IMR-90 (cell line): ENCODE results near the gene YJU2. TPM values are rescaled to one million over a fixed set of nuclear protein-coding genes. Genes with fewer than 3 reads are reported as not detected.
A peak's percentile ranks its signal among the peaks of the same experiment; 100 is the strongest.

Experiments
- ATAC-seq: fragments of 200-7000 bp; cut with Tn5 transposase; 2 replicates; pipeline ENCODE4 v1.9.1; 2020; ENCODE audit warnings: low read depth, mild to moderate bottlenecking, moderate library complexity
- BruUV-seq: library from RNA; stranded (reverse); fragments of 400-500 nt; replicated peaks from 2 replicates; lab custom pipeline; 2021; lab: Mats Ljungman, UMichigan
- CTCF ChIA-PET: fragments of 300-600 bp; formaldehyde crosslinking; extraction: SDS; loops from one replicate; lab custom pipeline; 2021; ENCODE audit warnings: antibody characterized with exemption; lab: Yijun Ruan, JAX
- POLR2A ChIA-PET: fragments of 300-600 bp; sonication (Branson Sonifier 250); formaldehyde crosslinking; loops from one replicate; lab custom pipeline; 2022; ENCODE audit warnings: antibody characterized with exemption; ENCODE audit not compliant: unreplicated experiment; lab: Charles Lee
- DNase-seq: peaks from one replicate; pipeline ENCODE4 v3.0.0; 2013
- H2AFZ ChIP-seq: replicated peaks from 2 replicates; pipeline ENCODE3; 2013; ENCODE audit warnings: low read length, mild to moderate bottlenecking; ENCODE audit not compliant: poor library complexity
- H2AK5ac ChIP-seq: 2 replicates; pipeline ENCODE4 v1.6.1; 2013; ENCODE audit warnings: low read depth, low read length, inconsistent platforms
- H2AK9ac ChIP-seq: replicated peaks from 2 replicates; pipeline ENCODE3; 2013; ENCODE audit warnings: mild to moderate bottlenecking, low read depth, low read length, moderate library complexity; ENCODE audit not compliant: poor library complexity
- H2BK120ac ChIP-seq: 2 replicates; pipeline ENCODE4 v1.6.1; 2013; ENCODE audit warnings: low read depth, low read length, inconsistent platforms
- H2BK15ac ChIP-seq: 3 replicates; pipeline ENCODE4 v1.6.1; 2013; ENCODE audit warnings: low read depth, low read length, inconsistent platforms
- H2BK20ac ChIP-seq: 2 replicates; pipeline ENCODE4 v1.6.1; 2013; ENCODE audit warnings: low read depth, mild to moderate bottlenecking, inconsistent platforms, low read length, moderate library complexity
- H2BK5ac ChIP-seq: 2 replicates; pipeline ENCODE4 v1.6.1; 2013; ENCODE audit warnings: mild to moderate bottlenecking, low read depth, low read length, inconsistent platforms; ENCODE audit not compliant: poor library complexity, severe bottlenecking
- H3K14ac ChIP-seq: replicated peaks from 2 replicates; pipeline ENCODE4 v1.6.1; 2013; ENCODE audit warnings: low read depth, low read length, inconsistent platforms
- H3K18ac ChIP-seq: 2 replicates; pipeline ENCODE4 v1.6.1; 2013; ENCODE audit warnings: low read depth, low read length, control low read depth
- H3K23ac ChIP-seq: 2 replicates; pipeline ENCODE4 v1.6.1; 2013; ENCODE audit warnings: low read depth, low read length, inconsistent platforms
- H3K27ac ChIP-seq: 2 replicates; pipeline ENCODE4 v1.5.1; 2013; ENCODE audit warnings: mild to moderate bottlenecking, control low read depth, low read length; ENCODE audit not compliant: insufficient read depth
- H3K27me3 ChIP-seq: 2 replicates; pipeline ENCODE4 v1.6.1; 2013; ENCODE audit warnings: low read length; ENCODE audit not compliant: control insufficient read depth, insufficient read depth
- H3K36me3 ChIP-seq: 2 replicates; pipeline ENCODE4 v1.6.1; 2013; ENCODE audit warnings: low read length, mixed read lengths; ENCODE audit not compliant: control insufficient read depth, insufficient read depth
- H3K4ac ChIP-seq: 2 replicates; pipeline ENCODE4 v1.6.1; 2013; ENCODE audit warnings: low read depth, low read length, inconsistent platforms
- H3K4me1 ChIP-seq: 2 replicates; pipeline ENCODE4 v1.6.1; 2013; ENCODE audit warnings: low read length, mixed read lengths; ENCODE audit not compliant: control insufficient read depth, insufficient read depth
- H3K4me2 ChIP-seq: 2 replicates; pipeline ENCODE4 v1.6.1; 2013; ENCODE audit warnings: low read depth, mild to moderate bottlenecking, control low read depth, low read length, moderate library complexity
- H3K4me3 ChIP-seq: 2 replicates; pipeline ENCODE4 v1.5.1; 2013; ENCODE audit warnings: low read depth, mild to moderate bottlenecking, control low read depth, low read length, moderate library complexity; ENCODE audit not compliant: insufficient read depth
- H3K56ac ChIP-seq: 2 replicates; pipeline ENCODE4 v1.6.1; 2013; ENCODE audit warnings: low read length, inconsistent platforms; ENCODE audit not compliant: insufficient read depth; ENCODE audit errors: extremely low read depth
- H3K79me1 ChIP-seq, 2 experiments: 2 replicates each; pipeline ENCODE4 v1.6.1; 2013; ENCODE audit warnings: low read length in 2 of 2, inconsistent platforms in 1 of 2, low read depth in 1 of 2
- H3K9ac ChIP-seq: 2 replicates; pipeline ENCODE4 v1.6.1; 2013; ENCODE audit warnings: low read depth, low read length, control low read depth
- H3K9me1 ChIP-seq: 2 replicates; pipeline ENCODE4 v1.6.1; 2013; ENCODE audit warnings: low read length, inconsistent platforms; ENCODE audit not compliant: insufficient read depth
- H3K9me3 ChIP-seq: 2 replicates; pipeline ENCODE4 v1.6.1; 2013; ENCODE audit warnings: low read length; ENCODE audit not compliant: control insufficient read depth, insufficient read depth
- H4K20me1 ChIP-seq: 2 replicates; pipeline ENCODE4 v1.6.1; 2013; ENCODE audit warnings: low read length, inconsistent platforms; ENCODE audit not compliant: insufficient read depth
- H4K5ac ChIP-seq: 2 replicates; pipeline ENCODE4 v1.6.1; 2013; ENCODE audit warnings: mild to moderate bottlenecking, low read depth, low read length, control low read depth
- H4K8ac ChIP-seq, 2 experiments: 2 replicates each; pipeline ENCODE4 v1.6.1; 2013; ENCODE audit warnings: low read depth in 2 of 2, low read length in 2 of 2, control low read depth in 1 of 2, inconsistent platforms in 1 of 2
- H4K91ac ChIP-seq: 2 replicates; pipeline ENCODE4 v1.6.1; 2013; ENCODE audit warnings: low read depth, low read length, inconsistent platforms; ENCODE audit not compliant: insufficient read depth
- BHLHE40 ChIP-seq: fragments of 150-350 bp; IDR thresholded peaks from 2 replicates; pipeline ENCODE4 v1.6.1; 2016; ENCODE audit warnings: mild to moderate bottlenecking, low read depth, low read length
- CTCF ChIP-seq: conservative IDR thresholded peaks from 2 replicates; pipeline ENCODE4 v1.5.1; 2012; ENCODE audit warnings: mild to moderate bottlenecking, low read depth, low read length, improper control_type of control experiment
- ELK1 ChIP-seq: fragments of 150-350 bp; IDR thresholded peaks from 2 replicates; pipeline ENCODE4 v1.6.1; 2016; ENCODE audit warnings: low read depth, mild to moderate bottlenecking, low read length, moderate library complexity, borderline replicate concordance
- MAFK ChIP-seq: IDR thresholded peaks from 2 replicates; pipeline ENCODE4 v1.6.1; 2012; ENCODE audit warnings: low read depth, low read length, improper control_type of control experiment
- RAD21 ChIP-seq: IDR thresholded peaks from 2 replicates; pipeline ENCODE4 v1.6.1; 2012; ENCODE audit warnings: low read length, improper control_type of control experiment
- RFX5 ChIP-seq: IDR thresholded peaks from 2 replicates; pipeline ENCODE4 v1.8.0; 2012; ENCODE audit warnings: low read depth, mild to moderate bottlenecking, low read length, moderate library complexity
- USF2 ChIP-seq: fragments of 150-350 bp; IDR thresholded peaks from 2 replicates; pipeline ENCODE4 v1.6.1; 2017; ENCODE audit warnings: mild to moderate bottlenecking, antibody characterized with exemption, low read length, low read depth
- WGBS, 2 experiments: methylation state at CpG; one replicate each; pipeline versions ENCODE4 v1.1.5 to v1.1.7; 2013; ENCODE audit warnings: missing lambda C conversion rate in 2 of 2; ENCODE audit not compliant: insufficient read length in 1 of 2; ENCODE audit errors: extremely low coverage in 2 of 2; 5-methylcytosine and 5-hydroxymethylcytosine counted together
- dilution Hi-C: fragments of 300-500 bp; cut with HindIII; formaldehyde crosslinking; loops from one replicate; pipeline ENCODE4 v1.14.3; 2018; ENCODE audit warnings: low sequenced_read_pairs; ENCODE audit not compliant: unreplicated experiment
- in situ Hi-C: fragments of 300-500 bp; cut with MboI; formaldehyde crosslinking; loops from 3 replicates; pipeline ENCODE4 v1.14.3; 2019; ENCODE audit warnings: low sequenced_read_pairs, inconsistent platforms, mixed read lengths
- intact Hi-C: fragments of 100-400 bp; cut with micrococcal nuclease; formaldehyde crosslinking; loops from 2 replicates; pipeline ENCODE4 v1.10.0; 2022
- polyA plus RNA-seq, 3 experiments: library from polyadenylated mRNA; depleted of rRNA; stranded (reverse); fragments of >200 nt; gene quantifications; 2 replicates each; pipeline ENCODE4 v1.2.3, GENCODE V29; 2012; ENCODE audit warnings: low replicate concordance in 1 of 3
- total RNA-seq: library from RNA; depleted of rRNA; stranded (reverse); fragments of >200 nt; gene quantifications from 2 replicates; pipeline ENCODE4 v1.2.3, GENCODE V29; 2012

YJU2 gene
- total and polyA plus RNA-seq, 2 of the 4 experiments (the other 2 are of a cell fraction), result 15.6 to 18.9 TPM

GRCh38 chr19:4310247-4311121, 63.6 kb downstream of the YJU2 start:
- no peaks in the 10 kb centered on the region for H3K27me3 ChIP-seq
- H2BK5ac ChIP-seq, result no peak overlapping the region
- in situ Hi-C loops (no loop called here), intact Hi-C loops (no loop called here), dilution Hi-C loops (no loop called here)
- H4K20me1 ChIP-seq, result no peaks in the 10 kb centered on the region
- H2AFZ ChIP-seq, result no peak overlapping the region
- ChIA-PET CTCF (no interaction called here), POLR2A (no interaction called here)
- no peak overlapping the region for H3K9ac ChIP-seq
- no peak overlapping the region for H3K27ac ChIP-seq
- H4K91ac ChIP-seq, result no peak overlapping the region
- H2AK9ac ChIP-seq, result peak overlapping the region; percentile 42
- H2BK20ac ChIP-seq, result no peak overlapping the region
- H3K23ac ChIP-seq, result no peak overlapping the region
- H3K9me3 ChIP-seq, result no peaks in the 10 kb centered on the region
- no TSS peak for BruUV-seq
- H4K5ac ChIP-seq, result no peak overlapping the region
- WGBS, 2 experiments, result 93% methylated on average over 8 of the region's 22 CpGs; no CpG with 5 or more reads in 1 of the 2 experiments
- H3K4ac ChIP-seq, result no peak overlapping the region
- no peak overlapping the region for H3K18ac ChIP-seq
- no peak overlapping the region for H3K4me2 ChIP-seq
- H2AK5ac ChIP-seq, result no peak overlapping the region
- peaks cover 11% of the 10 kb centered on the region; the same call in 1 of the 2 replicates for H3K36me3 ChIP-seq
- no peak overlapping the region for H4K8ac ChIP-seq
- no peak overlapping the region for H2BK15ac ChIP-seq
- H3K4me1 ChIP-seq, result no peaks in the 10 kb centered on the region
- H3K9me1 ChIP-seq, result no peaks in the 10 kb centered on the region
- ATAC-seq (no peak), DNase-seq (no peak)
- TF ChIP-seq RAD21 (no peak), MAFK (no peak), USF2 (no peak), CTCF (no peak), ELK1 (no peak), BHLHE40 (no peak), RFX5 (no peak)
- H3K79me1 ChIP-seq, result peaks cover 0 to 3% of the 10 kb centered on the region in 2 experiments; a peak in 1 of 4 replicates
- no peak overlapping the region for H3K56ac ChIP-seq
- no peak overlapping the region for H2BK120ac ChIP-seq
- no peak overlapping the region for H3K14ac ChIP-seq
- no peak overlapping the region for H3K4me3 ChIP-seq
